HUDEP-2 (cell line): Measurements from ENCODE around the gene CDADC1.

ENCODE experiments used
- DNase-seq, 76 experiments: peaks; one replicate each; lab custom pipeline; 2025; ENCODE audit not compliant: unreplicated experiment in 76 of 76; lab: John Stamatoyannopoulos, UW

Gene CDADC1

DNA sequence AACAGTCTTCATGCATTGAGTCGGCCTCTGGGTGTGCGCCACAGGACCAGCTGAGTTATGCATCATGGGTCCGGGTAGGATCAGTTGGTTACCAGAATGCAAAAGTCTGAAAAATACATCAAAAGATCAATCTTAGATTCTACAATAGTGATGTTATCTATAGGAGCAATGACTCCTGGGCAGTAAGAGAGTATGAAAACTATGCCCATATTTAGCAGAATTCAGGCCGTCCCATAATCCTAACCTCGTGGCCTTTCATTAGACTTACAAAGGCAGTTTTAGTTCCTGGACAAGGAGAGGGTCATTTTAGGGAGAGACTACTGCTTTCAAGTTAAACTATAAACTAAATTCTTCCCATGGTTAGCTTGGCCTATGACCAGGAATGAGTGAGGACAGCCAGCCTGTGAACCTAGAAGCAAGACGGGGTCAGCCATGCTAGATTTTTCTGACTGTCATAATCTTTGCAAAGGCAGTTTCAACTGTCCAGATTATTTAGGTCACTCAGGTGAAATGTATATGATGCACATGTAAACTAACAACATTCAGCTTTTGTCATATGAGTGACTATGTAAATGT is 11.8 kb upstream of the CDADC1 start:
- DNase-seq: no peak

DNA sequence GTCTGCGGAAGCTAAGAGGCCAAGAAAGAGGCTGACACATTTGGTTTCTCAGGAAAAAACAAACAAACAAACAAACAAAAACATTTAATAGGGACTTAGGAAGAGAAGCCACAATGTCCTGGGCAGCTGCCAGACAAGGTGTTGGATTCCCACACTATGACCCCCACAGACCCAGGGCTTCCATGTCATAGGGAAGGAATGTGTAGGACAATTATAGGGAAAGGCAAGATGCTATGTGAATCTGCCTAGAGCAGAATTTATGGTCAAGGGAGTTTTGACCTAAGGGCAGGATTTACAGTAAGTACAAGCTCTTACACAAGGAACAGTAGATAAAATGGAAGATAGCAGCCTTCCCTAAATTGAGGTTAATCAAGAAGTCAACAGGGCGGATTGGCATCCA is 9.1 kb upstream of the CDADC1 start:
- no peak for DNase-seq

DNA sequence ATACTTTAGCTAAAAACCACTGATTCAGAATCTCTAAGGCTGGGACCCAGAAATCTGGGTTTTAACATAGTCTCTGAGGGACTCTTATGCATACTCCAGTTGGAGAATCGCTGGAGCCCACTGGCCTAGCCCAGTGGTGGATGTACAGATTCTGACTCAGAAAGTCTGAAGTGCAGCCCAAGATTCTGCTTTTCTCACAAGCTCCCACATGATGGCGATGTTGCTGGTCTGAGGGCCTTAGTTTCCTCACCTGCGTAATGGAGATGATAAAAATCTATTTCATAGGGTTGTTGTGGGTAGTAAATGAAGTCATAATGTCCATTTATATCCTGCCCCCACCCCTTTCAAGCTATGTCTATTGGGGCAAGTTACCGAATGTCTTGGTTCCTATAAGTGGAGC is 7.7 kb upstream of the CDADC1 start:
- DNase-seq: peak in 21 of 76 experiments; percentile 4 to 45 (median 9)

DNA sequence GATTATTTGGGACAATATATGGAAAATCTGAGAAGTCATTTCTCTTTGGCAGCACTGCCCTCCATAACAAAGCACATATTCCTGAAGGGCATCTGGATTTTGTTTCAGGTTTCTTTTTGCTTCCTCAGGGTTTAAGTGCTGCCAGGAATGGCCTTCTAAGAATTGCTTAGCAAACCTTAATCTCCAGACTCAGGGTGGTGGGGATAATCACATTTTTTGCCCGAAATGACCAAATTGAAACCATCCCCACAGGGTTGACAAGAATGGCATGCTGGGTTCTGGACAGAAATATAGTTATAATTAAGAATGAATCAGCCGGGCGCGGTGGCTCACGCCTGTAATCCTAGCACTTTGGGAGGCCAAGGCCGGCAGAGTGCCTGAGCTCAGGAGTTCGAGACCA is 6.4 kb upstream of the CDADC1 start:
- DNase-seq: no peak

DNA sequence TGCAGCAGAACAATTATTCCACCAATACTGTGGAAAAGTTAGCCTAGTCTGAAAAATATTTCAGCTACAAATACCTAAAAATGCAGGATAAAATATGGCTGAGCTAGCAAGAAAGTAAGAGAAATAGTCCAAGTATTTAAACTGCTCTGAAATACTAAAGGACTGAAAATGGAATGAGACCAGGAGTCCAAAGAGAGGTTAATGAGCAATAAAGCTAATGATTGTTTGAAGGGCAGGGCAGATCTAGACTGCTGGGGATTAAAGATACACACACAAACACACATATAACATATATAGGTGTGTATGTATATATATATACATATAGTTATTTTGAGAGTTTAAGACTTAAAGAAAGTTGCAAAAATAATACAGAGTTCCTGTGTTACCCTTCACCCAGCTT is 2.6 kb upstream of the CDADC1 start:
- no peak for DNase-seq

DNA sequence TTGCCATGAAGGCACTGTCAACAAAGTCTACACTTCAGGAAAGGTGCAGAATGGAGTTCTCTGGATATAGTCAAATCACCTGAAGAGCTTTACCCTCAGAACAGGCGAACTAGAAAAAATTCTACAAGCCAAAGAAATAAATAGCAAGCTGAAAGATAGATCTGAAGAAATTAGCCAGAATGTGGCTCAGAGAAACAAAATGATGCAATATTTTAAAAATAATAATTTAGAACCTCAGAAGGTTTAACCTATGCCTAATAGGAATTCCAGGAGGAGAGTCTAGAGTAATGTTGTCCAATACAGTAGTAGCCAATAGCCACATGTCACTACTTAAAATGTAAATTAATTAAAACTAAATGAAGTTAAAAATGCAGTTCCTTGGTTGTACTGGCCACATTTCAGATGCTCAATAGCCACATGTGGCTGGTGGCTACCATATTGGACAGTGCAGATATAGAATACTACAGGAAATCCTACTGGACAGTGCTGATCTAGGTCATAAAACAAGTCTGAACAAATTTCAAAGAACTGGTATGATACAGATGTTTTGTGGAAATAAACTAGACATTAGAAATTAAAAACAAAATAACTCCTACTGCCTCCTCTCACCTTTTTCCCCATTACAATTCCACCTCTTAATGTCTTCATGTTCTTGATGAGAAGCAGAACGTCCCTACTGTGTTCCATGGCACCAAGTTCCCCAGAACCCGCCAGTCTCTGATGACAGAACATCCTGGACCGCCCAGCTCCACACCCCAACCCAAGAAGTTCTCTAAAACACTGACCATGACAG is 679 bp upstream of the CDADC1 start:
- DNase-seq: peak in 13 of 76 experiments; percentile 14 to 63 (median 45)

DNA sequence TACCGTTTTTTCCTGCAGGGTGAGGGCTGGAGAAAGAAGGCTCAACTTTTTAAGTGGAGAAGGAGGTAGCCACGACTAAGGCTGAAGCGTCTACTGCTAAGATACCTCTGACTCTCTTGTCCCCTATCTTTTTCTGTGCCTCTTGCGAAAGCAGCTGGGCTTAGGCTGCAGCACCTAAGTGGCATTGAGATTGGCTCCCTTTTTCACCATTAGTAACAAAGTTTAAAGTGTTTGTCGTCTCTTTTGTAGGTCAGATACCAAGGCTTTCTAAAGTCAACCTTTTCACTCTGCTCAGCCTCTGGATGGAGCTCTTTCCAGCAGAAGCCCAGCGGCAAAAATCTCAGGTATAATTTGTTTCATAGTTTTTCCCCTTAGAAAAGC is 887 bp downstream of the CDADC1 start:
- peak in 5 of 76 experiments; percentile 2 to 26 (median 13) for DNase-seq

DNA sequence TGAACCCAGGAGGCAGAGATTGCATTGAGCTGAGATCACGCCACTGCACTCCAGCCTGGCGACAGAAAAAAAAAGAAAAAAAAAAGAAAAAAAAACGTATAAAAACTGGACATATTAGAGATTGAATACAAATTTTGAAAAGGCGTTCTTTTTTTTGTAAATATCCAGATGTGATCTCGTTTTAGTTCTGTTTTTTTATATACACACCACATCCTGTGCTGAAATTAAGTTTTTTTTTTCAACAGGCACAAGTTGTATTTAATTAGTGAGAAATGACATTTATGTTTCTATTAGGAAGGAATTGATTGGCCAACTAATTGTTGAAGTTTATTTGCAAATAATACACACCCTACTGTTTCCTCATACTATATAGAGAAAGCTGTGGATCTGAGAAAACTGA is 3.6 kb downstream of the CDADC1 start:
- no peak for DNase-seq

DNA sequence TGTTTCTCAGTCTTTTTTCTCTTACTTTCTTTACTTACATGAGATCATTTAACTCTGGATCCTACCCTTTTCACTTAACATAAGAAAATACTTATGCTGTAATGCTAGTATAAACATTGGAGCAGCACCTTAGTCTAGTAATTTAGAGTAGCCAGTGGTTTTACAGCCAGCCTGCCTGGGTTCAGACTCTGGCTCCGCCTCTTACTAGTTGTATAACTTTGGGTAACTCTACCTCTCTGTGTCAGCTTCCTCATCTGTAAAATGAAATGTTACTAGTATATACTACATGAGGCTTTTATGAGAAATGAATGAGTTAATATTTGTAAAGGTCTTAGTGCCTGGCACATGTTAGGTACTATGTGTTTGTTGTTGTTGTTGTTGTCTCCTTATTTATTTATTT is 5.6 kb downstream of the CDADC1 start:
- no peak for DNase-seq

DNA sequence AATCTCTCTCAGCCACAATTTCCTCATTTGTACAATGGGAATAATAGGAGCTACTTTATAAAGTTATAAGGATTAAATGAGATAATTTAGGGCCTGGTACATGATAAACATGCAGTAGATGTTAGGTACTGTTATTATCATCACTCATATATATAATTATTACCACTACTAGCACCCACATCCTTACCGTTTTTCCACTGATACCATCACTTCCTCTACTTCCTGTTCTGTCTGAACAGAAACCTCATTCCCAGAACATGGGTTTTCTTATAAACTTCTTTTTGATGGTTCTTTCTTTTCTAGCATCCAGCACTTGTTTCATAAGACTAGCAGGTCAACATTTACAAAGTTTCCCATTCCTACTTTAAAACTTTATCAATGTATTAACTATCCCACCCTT is 6.3 kb downstream of the CDADC1 start:
- DNase-seq: no peak

DNA sequence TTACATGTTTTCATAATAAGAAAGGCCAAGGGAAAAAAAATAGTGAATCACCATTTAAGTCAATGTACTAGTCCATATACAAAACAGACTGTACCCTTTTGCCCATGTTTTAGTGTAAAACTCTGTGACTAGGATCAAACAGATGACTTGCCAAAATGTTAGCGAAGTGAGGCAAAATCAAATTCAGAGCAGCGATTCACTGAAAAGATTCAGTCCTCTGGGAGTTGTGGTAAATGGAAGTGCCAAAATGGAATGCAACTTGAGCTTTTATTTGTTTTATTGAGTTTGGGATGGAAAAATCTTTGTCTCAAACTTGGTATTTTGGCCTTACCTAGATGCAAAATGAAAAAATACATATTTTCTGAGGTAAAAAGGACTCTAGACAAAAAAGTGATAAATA is 9.1 kb downstream of the CDADC1 start:
- no peak for DNase-seq

DNA sequence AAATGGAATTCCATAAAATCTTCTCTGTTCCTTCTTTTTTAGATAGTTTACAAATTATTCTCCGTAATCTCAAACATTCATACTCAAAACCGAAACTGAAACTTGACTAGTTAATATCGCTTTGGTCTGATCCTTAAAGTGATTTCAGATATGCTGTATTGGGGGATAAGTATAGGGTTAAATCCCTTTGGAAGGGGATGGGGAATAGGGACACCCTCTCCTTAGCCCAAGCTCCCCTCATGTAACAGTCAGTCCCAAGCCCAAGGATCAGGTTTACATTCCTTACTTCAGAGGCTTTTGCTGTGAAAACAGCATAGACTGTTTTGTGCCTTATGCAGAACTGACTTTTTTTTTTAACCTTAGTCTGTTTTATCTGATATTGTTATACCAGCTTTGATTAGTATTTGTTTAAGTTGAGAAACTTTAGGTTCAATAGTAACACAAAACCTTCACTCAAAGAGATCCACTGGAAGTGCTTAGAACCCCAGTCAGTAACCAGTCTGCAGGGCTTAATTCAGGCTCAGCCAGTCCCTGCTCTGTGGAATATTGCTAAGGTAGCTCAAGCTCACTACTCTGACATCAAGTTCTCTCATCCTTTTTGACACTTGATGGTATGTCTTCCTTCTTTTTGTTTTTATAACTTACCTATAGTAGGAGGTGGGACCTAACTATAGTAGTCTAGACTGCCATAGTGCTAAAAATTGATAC is 10.5 kb downstream of the CDADC1 start:
- no peak for DNase-seq

DNA sequence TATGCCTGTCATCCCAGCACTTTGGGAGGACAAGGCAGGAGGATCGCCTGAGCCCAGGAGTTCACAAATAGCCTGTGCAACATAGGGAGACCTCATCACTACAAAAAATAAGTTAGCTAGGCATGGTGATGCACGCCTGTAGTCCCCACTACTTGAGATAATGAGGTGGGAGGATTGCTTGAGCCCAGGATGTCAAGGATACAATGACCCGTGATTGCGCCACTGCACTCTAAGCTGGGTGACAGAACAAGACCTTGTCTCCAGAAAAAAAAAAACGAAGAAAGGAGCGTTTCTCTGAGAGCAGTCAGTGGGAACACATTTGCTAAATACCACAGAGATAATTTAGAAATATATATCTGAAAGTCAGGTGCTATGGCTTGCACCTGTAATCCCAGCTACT is 11.9 kb downstream of the CDADC1 start:
- no peak for DNase-seq

DNA sequence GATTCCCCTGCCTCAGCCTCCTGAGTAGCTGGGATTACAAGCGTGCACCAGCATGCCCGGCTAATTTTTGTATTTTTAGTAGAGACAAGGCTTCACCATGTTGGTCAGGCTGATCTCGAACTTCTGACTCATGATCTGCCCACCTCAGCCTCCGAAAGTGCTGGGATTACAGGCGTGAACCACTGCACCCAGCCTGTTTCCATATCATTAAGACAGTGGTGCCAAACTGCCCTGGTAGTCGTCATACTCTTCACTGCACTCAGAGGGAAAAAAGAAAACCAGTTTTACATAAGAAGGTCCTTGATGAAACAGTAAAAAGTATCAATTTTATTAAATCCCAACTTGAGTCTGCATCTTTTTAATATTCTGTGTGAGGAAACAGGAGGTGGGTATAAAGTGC is 14.9 kb downstream of the CDADC1 start:
- no peak for DNase-seq

DNA sequence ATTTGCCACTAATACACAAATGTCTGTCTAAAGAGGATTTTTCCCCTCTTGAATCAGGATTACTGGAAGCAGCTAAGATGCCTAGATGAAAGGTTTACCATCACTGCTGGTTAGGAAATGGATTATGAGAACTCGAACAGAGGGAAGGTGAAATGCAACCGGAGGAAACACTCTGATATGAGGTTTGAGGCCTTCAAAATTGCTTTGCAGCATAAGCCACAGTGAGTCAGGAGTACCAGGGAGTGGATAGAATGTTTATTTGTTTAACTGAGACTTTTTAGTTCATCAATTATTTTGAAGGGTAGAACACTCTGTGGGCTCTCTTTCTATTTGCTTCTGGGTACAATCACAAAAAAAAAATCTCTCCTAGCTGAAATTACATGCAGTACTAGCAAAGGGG is 18.1 kb downstream of the CDADC1 start:
- DNase-seq: no peak

DNA sequence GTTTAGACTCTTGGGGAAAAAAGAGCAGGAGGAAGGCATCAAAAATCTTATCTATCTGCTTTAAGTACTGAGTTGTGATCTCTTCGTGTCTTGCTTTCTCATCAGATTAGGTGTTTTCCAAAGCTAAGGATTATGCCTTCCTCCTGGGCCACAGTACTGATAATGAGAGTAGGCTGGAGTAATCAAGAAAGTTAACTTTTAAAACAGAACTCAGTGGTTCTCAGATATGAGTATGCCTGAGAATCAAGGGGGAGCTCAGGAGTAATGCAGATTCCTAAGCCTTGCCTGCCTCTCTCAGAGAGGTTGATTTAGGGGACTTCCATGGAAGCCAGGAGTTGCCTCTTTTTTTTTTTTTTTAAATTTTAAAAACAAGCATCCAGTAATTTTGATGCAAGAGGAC is 23.5 kb downstream of the CDADC1 start:
- DNase-seq: no peak

DNA sequence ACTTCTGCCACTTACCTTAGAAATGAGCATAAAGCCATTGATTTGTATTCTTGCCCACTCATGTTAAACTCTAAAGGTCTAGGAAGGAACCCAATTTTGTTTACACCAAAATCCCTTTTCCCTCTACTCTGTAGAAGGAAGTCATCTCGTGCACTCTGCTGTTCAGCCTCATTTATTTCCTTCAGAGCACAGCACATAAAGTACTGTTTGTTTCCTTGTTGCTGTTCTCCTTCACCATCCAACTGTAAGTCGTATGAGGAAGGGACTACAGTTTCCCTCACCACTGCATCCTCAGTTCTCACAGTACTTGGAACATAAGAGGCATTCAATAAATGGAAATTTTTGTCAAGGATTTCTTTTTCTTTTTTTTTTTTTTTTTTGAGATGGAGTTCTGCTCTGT is 24.6 kb downstream of the CDADC1 start:
- no peak for DNase-seq

DNA sequence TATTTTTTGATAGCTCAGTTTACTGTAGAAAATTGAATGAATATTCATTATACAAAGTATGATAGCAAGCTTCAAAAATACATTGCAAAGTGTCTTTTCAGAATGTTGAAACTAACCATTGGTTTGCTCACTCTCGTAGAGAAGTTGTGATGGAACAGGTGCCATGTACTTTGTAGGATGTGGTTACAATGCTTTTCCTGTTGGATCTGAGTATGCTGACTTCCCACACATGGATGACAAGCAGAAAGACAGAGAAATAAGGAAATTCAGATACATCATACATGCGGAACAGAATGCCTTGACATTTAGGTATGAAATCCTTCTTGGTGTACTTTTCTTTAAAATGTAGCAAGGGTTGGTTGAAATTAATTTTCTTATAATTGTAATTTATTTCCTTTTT is 30.5 kb downstream of the CDADC1 start:
- no peak for DNase-seq

DNA sequence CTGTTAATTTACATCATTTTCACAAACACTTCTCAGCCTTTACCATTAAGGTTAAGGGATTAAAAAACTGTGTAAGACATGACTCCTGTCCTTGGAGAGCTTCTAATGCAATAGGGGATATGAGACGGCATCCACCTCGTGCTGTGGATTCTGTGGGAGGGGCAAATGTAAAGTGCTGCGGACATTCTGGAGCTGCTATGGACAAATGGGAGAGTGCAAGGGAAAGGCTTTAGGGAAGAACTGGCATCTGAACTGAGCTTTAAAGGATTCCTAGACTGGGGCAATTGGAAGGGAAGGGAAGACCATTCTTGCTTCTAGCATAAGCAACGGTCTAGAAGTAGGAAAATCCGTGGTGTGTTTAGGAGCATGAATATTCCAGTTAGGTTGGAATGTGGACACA is 31.4 kb downstream of the CDADC1 start:
- no peak for DNase-seq

DNA sequence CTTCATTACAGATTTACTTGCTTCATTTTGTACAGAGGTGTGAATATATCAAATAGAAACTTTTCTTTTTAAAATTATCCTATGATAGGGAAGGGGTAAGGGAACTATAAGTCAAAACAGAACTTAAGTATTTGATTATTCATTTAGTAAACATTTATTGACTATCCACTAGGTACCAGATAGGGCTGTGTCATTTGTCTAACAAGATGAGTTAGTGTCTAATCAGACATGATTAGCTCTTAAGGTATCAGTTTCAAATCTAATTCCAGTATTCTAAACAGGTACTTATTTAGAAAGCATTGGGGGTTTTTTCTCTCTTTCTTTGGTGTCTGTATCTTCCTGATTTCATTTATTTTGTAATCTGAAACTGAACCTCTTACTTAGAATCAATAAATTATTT is 32.2 kb downstream of the CDADC1 start:
- no peak for DNase-seq

DNA sequence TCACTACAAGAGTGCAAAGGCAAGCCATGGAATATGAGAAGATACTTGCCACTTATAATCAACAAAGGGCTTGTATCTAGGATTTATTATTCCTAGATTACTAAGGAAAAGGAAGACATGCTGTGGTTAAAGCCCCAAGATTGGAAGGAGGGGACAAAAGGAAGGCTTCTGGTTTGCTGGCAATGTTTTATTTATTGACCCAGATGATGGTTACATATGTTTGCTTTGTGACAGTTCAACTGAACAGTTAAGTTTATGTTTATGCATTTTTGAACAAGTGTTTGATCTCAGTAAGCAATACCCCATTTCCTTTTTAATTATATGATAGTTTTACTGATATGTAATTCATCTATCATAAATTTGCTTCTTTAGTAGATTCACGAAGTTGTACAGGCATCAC is 40.3 kb downstream of the CDADC1 start:
- no peak for DNase-seq

DNA sequence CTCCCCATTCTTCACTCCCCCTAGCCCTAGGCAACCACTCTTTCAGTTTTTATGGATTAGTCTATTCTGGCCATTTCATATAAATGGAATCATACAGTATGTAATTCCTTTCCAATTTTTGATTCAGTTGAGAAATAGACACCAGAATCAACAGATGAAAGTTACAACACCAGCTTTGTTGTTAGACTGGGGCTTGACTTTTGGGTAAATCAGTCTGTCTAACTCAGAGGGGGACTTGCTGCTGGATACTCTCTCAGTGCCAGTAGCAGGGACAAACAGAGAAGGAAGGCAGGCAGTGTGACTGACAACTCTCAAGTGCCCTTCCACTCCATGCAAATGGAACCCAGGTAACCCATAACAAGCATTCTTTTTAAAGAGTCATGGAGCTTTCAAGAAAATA is 40.7 kb downstream of the CDADC1 start:
- DNase-seq: no peak
